GM19467 (cell line): Measurements from ENCODE around the gene CDH1.
"Not testable (repeated sequence)": the region's sequence is repeated elsewhere in the genome, so short reads cannot be mapped to it uniquely, and the experiment has no call there.

Source experiments
- ATAC-seq: cut with Tn5 transposase; IDR thresholded peaks from one replicate; pipeline ENCODE4 v1.9.1; 2021; ENCODE audit warnings: mild to moderate bottlenecking, moderate library complexity; ENCODE audit not compliant: unreplicated experiment

The CDH1 gene

DNA sequence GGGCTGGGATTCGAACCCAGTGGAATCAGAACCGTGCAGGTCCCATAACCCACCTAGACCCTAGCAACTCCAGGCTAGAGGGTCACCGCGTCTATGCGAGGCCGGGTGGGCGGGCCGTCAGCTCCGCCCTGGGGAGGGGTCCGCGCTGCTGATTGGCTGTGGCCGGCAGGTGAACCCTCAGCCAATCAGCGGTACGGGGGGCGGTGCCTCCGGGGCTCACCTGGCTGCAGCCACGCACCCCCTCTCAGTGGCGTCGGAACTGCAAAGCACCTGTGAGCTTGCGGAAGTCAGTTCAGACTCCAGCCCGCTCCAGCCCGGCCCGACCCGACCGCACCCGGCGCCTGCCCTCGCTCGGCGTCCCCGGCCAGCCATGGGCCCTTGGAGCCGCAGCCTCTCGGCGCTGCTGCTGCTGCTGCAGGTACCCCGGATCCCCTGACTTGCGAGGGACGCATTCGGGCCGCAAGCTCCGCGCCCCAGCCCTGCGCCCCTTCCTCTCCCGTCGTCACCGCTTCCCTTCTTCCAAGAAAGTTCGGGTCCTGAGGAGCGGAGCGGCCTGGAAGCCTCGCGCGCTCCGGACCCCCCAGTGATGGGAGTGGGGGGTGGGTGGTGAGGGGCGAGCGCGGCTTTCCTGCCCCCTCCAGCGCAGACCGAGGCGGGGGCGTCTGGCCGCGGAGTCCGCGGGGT is at the start of gene CDH1:
Gene CDH1 (plus strand): TSS at position 247 of the 684 bp plus-strand sequence. CDS start 124 bp downstream, at position 371.
- ATAC-seq, result no peak

DNA sequence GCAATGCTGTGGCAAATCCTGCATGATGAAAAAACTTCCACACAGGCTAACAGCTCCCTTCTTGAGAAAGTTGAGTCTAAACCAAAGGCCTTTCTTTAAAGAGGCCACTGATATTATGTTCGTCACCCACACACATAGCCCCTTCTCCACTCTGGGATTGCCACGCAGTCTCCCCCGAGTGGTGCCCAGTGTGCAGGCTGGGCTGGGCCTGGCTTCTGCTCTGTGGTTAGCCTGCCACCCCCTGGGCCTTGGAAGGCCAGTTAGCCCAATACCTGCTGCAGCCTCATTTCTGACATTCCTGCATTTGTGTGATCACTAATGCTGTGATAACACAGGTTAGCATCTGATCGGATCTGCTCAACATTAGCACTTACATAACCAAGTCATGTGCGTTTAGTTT is 47.2 kb upstream of the CDH1 start:
- ATAC-seq, result no peak

DNA sequence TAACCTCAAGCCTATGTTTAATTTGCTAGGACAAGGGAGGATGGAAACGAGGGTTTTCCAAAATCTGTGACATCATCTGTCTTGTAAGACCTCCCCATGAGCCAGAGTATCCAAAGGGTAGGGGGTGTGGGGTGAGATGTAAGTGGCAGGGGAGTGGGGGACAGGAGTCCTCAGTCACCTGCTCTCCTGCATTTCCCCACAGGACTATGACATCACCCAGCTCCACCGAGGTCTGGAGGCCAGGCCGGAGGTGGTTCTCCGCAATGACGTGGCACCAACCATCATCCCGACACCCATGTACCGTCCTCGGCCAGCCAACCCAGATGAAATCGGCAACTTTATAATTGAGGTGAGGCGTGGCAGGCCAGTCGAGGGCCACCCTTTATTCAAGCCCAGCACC is 41.5 kb upstream of the CDH1 start:
- no peak for ATAC-seq

DNA sequence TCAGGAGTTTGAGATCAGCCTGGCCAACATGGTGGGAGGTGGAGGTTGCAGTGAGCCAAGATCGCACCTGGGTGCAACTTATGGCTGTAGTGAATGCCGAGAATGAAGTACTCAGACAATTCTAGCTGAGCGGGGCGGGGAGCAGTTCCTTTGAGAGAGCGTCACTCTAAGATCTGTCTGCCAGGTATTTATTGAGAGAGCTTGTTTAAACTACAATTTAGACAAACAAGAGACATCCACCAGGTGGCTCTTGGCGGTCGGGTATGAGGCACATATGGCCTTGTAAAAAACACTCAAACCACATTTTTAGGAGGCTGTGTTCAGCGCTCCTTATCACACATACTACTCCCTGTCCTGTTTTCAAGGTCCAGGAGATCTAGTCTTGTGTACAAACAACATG is 40.6 kb upstream of the CDH1 start:
- no peak for ATAC-seq

DNA sequence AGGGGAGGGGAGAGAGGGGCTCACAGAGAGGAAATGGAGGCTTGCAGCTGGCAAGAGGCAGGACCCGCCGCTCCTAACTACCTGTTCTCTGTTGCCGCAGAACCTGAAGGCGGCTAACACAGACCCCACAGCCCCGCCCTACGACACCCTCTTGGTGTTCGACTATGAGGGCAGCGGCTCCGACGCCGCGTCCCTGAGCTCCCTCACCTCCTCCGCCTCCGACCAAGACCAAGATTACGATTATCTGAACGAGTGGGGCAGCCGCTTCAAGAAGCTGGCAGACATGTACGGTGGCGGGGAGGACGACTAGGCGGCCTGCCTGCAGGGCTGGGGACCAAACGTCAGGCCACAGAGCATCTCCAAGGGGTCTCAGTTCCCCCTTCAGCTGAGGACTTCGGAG is 39.0 kb upstream of the CDH1 start:
- ATAC-seq, result no peak

DNA sequence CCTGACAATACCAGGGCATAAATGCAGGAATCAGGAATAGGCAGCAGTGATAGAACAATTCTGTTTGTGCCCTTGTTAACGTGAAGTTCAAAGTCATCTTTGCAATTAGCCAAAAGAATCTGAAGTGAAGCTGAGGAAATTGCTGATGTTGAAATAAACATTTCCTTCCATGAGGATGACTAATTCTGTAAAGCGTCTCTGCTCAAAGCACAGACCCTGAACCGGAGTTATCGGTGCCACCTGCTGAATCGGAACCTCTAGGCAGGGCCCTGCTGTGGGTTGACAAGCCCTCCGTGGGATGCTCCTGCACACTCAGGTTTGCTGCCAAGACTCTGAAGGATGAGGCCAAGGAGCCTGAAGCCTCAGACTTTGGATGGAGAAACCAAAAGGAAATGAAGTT is 37.0 kb upstream of the CDH1 start:
- no peak for ATAC-seq

DNA sequence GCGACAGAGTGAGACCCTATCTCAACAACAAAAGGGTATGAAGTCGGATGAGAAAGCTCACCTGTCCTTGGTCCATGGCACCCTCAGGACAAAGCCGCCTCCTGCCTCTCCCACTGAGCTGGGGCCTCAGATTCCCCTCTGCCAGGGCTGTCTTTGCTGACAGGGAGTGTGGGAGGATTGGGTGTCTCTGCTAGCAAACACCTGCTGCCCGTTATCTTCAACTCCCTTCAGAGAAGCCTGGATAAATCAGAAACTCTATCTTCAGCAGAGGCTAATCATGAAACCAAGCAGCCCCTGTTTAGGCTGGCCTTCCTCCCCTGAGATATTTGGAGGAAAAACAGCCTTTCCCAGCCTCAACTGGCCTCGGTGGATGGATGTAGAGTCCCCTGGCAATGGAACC is 36.3 kb upstream of the CDH1 start:
- ATAC-seq, result no peak

DNA sequence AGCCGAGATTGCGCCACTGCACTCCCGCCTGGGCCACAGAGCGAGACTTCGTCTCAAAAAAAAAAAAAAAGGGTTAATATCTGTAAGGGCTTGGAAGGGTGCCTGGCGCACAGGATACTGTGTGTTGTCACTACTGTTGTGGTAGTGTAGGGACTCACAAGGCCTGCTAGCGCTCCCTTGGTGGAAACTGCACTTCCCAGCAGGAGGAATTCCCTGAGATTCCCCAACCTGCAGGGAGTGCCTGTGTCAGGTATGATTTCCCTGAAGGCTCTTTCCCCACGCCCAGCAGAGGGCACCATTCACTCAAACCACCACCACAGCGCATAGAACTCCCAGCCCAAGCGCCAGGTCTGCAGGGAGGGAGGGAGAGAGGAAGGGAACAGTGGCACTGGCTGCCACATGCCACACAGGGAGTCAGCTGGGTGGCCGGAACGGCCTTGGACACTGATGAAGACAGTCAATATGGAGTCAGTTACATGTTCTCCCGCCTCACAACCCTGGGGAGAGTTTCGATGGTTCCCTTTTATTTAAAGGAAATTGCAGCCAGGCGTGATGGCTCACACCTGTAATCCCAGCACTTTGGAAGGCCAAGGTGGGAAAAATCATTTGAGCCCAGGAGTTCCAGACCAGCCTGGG is 32.7 kb upstream of the CDH1 start:
- no peak for ATAC-seq

DNA sequence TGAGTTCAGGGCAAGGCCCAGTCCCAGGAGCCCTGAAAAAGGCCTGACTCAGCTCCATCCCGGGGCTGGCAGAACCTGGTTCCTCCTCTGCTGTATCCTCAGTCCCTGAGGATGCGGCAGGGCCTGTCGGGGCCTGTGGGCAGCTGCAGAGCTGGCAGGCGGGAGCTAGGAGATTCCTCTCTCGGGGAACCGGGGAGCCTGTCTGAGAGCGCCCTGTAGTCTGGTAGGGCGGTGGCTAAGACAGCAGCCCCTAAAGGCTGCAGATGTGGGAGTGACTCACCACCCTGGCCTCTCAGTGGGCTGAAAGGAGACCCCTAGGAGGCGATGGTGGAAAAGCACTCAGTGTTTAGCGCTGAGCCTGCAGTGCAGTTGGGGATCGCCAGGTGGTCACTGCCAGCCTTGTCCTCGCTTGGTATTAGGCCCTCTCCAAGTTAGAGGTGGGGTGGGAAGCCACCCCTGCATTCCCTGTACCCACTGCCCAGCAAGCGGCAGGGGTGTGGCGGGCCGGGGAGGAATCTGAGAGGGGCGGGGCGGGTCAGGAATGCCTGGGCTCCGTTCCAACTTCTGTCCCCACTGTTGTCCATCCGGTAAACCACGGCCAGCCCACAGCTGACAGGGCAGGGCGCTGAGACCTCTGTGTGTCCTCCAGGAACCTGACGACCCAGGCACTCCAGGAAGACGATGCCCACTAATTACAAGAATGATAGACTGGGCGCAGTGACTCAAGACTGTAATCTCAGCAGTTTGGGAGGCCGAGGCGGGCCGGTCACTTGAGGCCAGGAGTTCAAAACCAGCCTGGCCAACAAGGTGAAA is 29.5 kb upstream of the CDH1 start:
- no peak for ATAC-seq

DNA sequence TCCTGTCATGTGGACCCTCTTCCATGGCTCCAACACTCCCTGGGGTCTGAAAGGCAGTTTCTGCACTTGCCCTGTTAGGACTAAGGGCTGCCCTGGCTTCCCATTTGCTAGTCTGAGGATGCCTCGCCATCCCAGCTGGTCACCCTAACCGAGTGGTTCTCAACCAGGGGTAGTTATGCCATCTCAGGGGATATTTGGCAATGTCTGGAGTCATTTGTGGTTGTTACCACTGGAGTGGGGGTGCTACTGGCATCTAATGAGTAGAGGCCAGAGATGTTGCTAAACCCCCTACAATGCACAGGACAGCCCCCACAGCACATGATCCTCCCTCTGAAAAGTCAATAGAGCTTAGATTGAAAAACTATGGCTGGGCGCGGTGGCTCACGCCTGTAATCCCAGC is 26.9 kb upstream of the CDH1 start:
- ATAC-seq, result no peak

DNA sequence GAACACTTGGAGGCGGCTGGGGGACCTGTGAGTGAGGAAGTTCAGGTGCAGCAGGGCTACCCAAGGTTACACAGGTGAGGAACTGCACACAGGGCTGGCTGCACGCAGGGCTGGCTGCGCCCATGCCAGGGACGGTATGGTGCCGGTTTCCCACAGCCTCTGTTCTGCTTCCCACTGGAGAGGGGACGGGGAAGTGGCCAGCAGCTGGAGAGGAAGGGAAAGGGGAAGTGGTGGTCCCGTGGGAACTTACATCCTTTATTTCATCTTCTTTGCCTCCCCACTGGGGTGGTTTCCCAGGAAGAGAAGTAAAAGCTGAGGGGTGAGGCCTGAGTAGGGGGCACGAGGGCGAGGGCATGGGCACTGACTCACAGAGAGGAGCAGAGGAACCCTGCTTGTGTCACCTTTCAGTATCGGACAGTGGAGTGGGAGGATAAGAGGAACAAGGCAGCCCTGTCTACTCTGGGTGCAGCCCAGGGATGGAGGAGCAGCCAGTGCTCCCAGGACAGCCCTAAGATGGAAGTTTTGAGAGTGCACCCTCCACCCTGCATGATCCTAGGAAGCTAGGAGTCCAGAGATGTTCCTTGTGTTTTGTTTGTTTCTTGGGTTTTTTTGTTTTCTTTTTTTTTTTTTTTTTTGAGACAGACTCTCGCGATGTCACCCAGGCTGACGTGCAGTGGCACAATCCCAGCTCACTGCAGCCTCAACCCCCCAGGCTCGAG is 25.5 kb upstream of the CDH1 start:
- no peak for ATAC-seq

DNA sequence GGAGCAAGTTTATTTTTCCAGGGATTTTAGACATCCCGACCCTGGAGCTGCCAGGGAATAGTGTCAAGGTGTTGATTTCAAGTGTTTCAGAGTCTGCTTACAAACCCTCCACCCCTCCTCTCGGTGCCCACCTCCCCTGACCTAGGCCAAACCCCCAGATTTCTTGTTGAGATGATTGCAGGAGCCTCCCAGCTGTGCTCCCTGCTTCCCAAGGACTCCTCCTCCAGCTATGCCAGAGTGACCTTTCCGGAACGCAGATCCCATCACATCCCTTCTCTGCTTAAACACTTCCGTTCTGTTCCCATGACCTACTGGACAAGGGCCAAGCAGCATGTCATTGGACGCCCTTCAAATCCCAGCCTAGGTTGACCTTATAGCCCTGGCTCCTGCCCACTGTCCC is 23.7 kb upstream of the CDH1 start:
- no peak for ATAC-seq

DNA sequence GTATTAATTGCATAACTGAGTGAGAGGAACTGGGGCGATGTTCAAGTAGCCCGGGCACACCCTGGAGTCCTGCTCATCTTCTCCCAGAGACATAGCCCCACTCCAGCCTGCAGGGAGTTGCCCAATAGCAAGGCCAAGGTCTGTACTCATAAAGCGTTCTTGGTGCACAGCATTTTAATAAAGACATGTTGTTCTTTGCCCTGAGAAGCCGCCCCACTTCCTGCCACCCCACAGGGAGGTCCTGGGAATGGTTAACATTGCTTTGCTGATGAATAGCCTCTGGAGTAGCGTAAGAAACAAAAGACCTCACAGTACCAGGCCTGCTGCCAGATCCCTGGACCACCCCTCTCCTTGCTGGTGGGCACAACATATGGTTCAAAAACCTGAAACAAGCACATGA is 21.6 kb upstream of the CDH1 start:
- no peak for ATAC-seq

DNA sequence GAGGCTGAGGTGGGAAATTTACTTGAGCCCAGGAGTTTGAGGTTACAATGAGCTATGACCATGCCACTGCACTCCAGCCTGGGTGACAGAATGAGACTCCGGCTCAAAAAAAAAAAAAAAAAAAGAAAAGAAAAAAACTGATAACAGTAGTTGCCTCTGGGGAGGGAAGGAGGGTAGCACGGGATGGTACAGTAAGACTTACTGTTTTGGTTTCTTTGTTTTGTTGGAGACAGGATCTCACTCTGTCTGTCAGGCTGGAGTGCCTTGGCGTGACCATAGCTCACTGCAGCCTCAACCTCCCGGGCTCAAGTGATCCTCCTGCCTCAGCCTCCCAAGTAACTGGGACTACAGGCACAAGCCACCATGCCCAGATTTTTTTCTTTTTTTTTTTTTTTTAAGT is 20.6 kb upstream of the CDH1 start:
- not testable (repeated sequence) for ATAC-seq

DNA sequence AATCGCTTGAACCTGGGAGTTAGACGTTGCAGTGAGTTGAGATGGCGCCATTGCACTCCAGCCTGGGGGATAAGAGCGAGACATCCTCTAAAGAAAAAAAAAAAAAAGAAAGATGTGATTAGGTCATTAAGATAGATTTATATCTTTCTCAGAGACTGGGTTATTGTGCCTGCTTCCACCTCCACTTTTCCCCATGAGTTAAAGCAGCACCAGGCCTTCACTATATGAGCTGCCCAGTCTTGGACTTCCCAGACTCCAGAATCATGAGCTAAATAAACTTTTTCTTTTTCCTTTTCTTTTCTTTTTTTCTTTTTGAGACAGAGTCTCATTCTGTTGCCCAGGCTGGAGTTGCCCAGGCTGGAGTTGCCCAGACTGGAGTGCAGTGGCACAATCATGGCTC is 19.4 kb upstream of the CDH1 start:
- no peak for ATAC-seq

DNA sequence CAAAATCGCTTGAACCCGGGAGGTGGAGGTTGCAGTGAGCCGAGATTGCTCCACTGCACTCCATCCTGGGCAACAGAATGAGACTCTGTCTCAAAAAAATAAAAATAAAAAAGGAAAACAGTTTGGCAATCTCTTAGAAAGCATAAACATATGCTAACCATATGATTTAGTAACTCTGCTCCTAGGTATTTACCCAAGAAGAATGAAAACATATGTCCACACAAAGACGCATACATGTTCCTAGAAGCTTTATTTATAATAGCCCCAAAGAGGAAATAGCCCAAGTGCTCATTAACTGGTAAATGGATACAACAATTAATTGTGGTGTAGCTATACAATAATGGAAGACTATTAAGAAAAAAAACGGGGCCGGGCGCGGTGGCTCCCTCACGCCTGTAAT is 18.5 kb upstream of the CDH1 start:
- no peak for ATAC-seq

DNA sequence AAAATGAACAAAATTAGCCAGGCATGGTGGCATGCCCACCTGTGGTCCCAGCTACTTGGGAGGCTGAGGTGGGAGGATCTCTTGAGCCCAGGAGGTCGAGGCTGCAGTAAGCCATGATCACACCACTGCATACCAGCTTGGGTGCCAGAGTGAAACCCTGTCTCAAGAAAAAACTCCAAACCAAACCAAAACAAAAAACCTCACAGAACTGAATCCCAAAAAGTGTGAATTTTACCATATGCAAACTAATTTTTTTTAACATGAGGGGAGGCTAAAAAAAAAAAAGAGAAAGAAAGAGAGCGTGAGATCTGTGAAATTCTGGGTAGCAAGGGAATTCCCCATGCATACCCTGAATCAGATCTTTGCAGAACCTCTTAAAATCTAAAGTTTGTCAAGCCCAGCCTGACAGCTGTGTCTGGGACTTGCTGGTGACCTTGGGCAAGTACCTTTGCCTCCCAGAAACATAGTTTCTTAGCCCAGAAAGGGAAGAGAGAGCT is 17.1 kb upstream of the CDH1 start:
- peak; percentile 66 for ATAC-seq

DNA sequence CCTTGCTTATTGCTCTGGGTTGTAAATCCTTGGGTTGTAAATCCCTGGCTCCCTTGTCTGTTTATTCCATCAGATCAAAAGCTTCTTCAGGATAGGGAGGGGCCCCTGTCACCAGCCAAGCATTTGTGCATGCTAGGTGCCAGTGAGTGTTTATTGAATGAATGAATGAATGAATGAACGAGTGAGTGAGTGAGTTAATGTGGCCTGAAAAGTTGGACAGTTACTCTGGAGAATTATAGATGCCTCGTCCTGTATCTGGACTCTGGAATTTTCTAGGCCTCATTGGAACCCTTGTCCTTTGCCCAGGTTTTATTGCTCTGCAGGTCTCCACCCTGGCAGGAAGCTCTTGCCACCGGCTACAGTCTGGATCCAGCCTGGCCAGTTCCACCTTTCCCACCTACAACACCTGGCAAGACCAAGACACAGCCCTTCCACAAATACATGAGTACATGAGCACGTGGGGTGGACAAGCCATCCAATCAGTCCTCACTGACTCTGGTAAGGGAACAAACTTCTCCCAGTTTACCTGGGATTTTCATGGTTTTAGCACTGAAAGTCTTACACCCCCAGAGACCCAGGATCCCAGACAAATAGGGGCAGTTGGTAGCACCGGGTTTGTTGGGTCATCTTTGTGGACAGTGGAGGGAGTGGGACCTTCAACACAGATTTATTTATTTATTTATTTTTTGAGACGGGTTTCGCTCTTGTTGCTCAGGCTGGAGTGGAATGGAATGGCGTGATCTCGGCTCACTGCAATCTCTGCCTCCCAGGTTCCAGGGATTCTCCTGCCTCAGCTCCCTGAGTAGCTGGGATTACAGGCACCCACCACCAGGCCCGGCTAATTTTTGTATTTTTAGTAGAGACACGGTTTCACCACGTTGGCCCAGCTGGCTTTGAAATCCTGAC is 14.7 kb upstream of the CDH1 start:
- no peak for ATAC-seq

DNA sequence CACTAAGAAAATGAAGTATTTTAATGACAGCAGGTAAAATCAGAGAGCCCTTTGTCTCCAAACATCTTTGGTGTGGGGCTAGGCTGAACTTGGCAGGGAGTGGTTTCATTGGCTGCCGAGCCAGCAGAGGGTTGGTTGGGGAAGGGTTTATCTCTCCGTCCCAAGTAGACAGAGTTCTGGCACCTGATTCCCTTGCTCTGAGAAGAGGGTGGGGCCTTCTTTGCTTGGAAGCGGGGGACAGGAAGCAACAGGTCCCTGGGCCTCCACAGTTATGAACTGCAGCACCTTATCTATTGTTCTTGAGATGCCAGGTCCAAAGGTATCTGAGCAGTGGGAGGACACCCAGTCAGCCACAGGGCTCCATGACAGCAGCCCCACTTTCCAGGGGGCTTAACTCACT is 12.3 kb upstream of the CDH1 start:
- no peak for ATAC-seq

DNA sequence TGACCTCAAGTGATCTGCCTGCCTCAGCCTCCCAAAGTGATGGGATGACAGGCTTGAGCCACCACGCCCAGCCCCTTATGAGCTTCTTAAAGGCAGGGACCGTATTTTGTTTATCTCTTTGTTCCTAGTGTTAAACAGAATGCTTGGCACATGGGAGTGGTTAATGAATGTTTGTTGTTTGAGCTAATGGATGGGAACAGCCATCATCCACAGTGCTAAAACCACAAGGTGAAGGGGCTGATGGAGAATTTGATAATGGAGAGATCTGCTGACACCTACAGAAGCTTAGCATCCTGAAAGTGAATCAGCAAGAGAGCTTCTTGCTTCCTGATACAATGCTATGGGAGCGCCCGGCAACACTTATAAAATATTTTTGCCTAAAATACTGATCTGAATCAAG is 8.6 kb upstream of the CDH1 start:
- ATAC-seq, result no peak
